22Rv1 (cell line): ENCODE measurements around the gene FBXO22.
"Not testable (repeated sequence)": the region's sequence is repeated elsewhere in the genome, so short reads cannot be mapped to it uniquely, and the experiment has no call there.

Source experiments
- ZFX ChIP-seq: fragments of 450-650 bp; IDR thresholded peaks from 2 replicates; pipeline ENCODE4 v1.6.1; 2017; ENCODE audit warnings: antibody characterized with exemption, borderline replicate concordance
- TF ChIP-seq, protein P1 (sequence below): fragments of 450-650 bp; IDR thresholded peaks from 2 replicates; pipeline ENCODE4 v1.5.1; 2017; ENCODE audit warnings: mild to moderate bottlenecking

- TF ChIP-seq, protein P1, sequence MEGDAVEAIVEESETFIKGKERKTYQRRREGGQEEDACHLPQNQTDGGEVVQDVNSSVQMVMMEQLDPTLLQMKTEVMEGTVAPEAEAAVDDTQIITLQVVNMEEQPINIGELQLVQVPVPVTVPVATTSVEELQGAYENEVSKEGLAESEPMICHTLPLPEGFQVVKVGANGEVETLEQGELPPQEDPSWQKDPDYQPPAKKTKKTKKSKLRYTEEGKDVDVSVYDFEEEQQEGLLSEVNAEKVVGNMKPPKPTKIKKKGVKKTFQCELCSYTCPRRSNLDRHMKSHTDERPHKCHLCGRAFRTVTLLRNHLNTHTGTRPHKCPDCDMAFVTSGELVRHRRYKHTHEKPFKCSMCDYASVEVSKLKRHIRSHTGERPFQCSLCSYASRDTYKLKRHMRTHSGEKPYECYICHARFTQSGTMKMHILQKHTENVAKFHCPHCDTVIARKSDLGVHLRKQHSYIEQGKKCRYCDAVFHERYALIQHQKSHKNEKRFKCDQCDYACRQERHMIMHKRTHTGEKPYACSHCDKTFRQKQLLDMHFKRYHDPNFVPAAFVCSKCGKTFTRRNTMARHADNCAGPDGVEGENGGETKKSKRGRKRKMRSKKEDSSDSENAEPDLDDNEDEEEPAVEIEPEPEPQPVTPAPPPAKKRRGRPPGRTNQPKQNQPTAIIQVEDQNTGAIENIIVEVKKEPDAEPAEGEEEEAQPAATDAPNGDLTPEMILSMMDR: not testable (repeated sequence)
- TF ChIP-seq ZFX: not testable (repeated sequence)
These were observed 6.7 kb downstream of the FBXO22 start for GRCh38 chr15:75910355-75910754.
